HepG2 (cell line): ENCODE data around the gene MAPK8.

Source experiments
- BRD4 ChIP-seq: sonication (generic); formaldehyde crosslinking; IDR thresholded peaks from 2 replicates; pipeline ENCODE4 v1.4.0; 2020; ENCODE audit warnings: missing genetic modification reagents
- IRF1 ChIP-seq: sonication (generic); formaldehyde crosslinking; IDR thresholded peaks from 2 replicates; pipeline ENCODE4 v1.4.0; 2020; ENCODE audit warnings: low read depth, mild to moderate bottlenecking, missing genetic modification reagents
- TF ChIP-seq, protein P1 (sequence below): sonication (generic); formaldehyde crosslinking; IDR thresholded peaks from 2 replicates; pipeline ENCODE4 v1.4.0; 2020; ENCODE audit warnings: missing genetic modification reagents, borderline replicate concordance

- TF ChIP-seq, protein P1, sequence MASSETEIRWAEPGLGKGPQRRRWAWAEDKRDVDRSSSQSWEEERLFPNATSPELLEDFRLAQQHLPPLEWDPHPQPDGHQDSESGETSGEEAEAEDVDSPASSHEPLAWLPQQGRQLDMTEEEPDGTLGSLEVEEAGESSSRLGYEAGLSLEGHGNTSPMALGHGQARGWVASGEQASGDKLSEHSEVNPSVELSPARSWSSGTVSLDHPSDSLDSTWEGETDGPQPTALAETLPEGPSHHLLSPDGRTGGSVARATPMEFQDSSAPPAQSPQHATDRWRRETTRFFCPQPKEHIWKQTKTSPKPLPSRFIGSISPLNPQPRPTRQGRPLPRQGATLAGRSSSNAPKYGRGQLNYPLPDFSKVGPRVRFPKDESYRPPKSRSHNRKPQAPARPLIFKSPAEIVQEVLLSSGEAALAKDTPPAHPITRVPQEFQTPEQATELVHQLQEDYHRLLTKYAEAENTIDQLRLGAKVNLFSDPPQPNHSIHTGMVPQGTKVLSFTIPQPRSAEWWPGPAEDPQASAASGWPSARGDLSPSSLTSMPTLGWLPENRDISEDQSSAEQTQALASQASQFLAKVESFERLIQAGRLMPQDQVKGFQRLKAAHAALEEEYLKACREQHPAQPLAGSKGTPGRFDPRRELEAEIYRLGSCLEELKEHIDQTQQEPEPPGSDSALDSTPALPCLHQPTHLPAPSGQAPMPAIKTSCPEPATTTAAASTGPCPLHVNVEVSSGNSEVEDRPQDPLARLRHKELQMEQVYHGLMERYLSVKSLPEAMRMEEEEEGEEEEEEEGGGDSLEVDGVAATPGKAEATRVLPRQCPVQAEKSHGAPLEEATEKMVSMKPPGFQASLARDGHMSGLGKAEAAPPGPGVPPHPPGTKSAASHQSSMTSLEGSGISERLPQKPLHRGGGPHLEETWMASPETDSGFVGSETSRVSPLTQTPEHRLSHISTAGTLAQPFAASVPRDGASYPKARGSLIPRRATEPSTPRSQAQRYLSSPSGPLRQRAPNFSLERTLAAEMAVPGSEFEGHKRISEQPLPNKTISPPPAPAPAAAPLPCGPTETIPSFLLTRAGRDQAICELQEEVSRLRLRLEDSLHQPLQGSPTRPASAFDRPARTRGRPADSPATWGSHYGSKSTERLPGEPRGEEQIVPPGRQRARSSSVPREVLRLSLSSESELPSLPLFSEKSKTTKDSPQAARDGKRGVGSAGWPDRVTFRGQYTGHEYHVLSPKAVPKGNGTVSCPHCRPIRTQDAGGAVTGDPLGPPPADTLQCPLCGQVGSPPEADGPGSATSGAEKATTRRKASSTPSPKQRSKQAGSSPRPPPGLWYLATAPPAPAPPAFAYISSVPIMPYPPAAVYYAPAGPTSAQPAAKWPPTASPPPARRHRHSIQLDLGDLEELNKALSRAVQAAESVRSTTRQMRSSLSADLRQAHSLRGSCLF = no peak
- no peak for TF ChIP-seq BRD4 (CRISPR knock-in tag)
- TF ChIP-seq IRF1 (CRISPR knock-in tag) = no peak
Measured at GRCh38 chr10:48299066-48299465, 7.4 kb upstream of the MAPK8 start.
